Caco-2 (cell line): ENCODE results near the gene BCL2L14. TPM values are rescaled to one million over a fixed set of nuclear protein-coding genes. Genes with fewer than 3 reads are reported as not detected.

Experiments used
- BruUV-seq: library from RNA; stranded (reverse); fragments of 400-500 nt; replicated peaks from 2 replicates; lab custom pipeline; 2021; lab: Mats Ljungman, UMichigan
- CTCF ChIA-PET: fragments of 300-600 bp; sonication (Branson Sonifier 250); formaldehyde crosslinking; loops from one replicate; lab custom pipeline; 2022; ENCODE audit warnings: antibody characterized with exemption; lab: Charles Lee
- POLR2A ChIA-PET: fragments of 300-600 bp; sonication (Branson Sonifier 250); formaldehyde crosslinking; loops from one replicate; lab custom pipeline; 2022; ENCODE audit warnings: antibody characterized with exemption; lab: Charles Lee
- DNase-seq, 2 experiments: peaks; one replicate each; pipeline versions ENCODE4 v3.0.0 to v3.0.0-alpha.2; 2020 to 2022
- H3K27me3 ChIP-seq: replicated peaks from 2 replicates; pipeline ENCODE4 v1.6.0; 2011; ENCODE audit warnings: low read length; ENCODE audit not compliant: control insufficient read depth, insufficient read depth
- H3K36me3 ChIP-seq: 2 replicates; pipeline ENCODE4 v1.5.1; 2011; ENCODE audit warnings: low read length; ENCODE audit not compliant: control insufficient read depth, insufficient read depth
- H3K4me1 ChIP-seq: fragments of 250-450 bp; sonication (Bioruptor Pico); 2 replicates; pipeline ENCODE4 v1.5.1; 2020; ENCODE audit warnings: mild to moderate bottlenecking
- H3K4me3 ChIP-seq: 2 replicates; pipeline ENCODE4 v1.5.1; 2011; ENCODE audit warnings: low read depth, mild to moderate bottlenecking, control low read depth, low read length
- H3K9me3 ChIP-seq: fragments of 250-450 bp; sonication (Bioruptor Pico); 2 replicates; pipeline ENCODE4 v1.5.1; 2020; ENCODE audit warnings: mild to moderate bottlenecking, moderate library complexity
- H3K27ac Mint-ChIP-seq: one replicate; pipeline ENCODE4 v1.8.0; 2022; ENCODE audit warnings: mixed read lengths; ENCODE audit not compliant: unreplicated experiment
- H3K27me3 Mint-ChIP-seq: one replicate; pipeline ENCODE4 v1.8.0; 2022; ENCODE audit warnings: mixed read lengths; ENCODE audit not compliant: insufficient read depth, unreplicated experiment
- H3K36me3 Mint-ChIP-seq: one replicate; pipeline ENCODE4 v1.8.0; 2022; ENCODE audit warnings: mild to moderate bottlenecking, mixed read lengths; ENCODE audit not compliant: insufficient read depth, unreplicated experiment
- H3K4me1 Mint-ChIP-seq: one replicate; pipeline ENCODE4 v1.8.0; 2022; ENCODE audit warnings: low read depth, mixed read lengths; ENCODE audit not compliant: unreplicated experiment
- H3K4me3 Mint-ChIP-seq: one replicate; pipeline ENCODE4 v1.8.0; 2022; ENCODE audit warnings: mild to moderate bottlenecking, moderate library complexity, mixed read lengths; ENCODE audit not compliant: unreplicated experiment
- H3K9me3 Mint-ChIP-seq: one replicate; pipeline ENCODE4 v1.8.0; 2022; ENCODE audit warnings: mixed read lengths; ENCODE audit not compliant: unreplicated experiment
- intact Hi-C: fragments of 100-400 bp; cut with micrococcal nuclease; formaldehyde crosslinking; loops from one replicate; pipeline ENCODE4 v1.10.0; 2022; ENCODE audit not compliant: unreplicated experiment
- total RNA-seq: library from RNA; stranded (reverse); gene quantifications from 2 replicates; pipeline ENCODE4 v1.2.3, GENCODE V29; 2022
- TF ChIP-seq, protein P1 (sequence below), 2 experiments: fragments of 200-600 bp in 1 of 2; IDR thresholded peaks; 1 replicate in 1 of 2; 2 replicates in 1 of 2; pipeline versions ENCODE4 v1.5.1 to v1.8.0; 2011 to 2022; ENCODE audit warnings: antibody characterized with exemption in 1 of 2, control low read depth in 1 of 2, inconsistent platforms in 1 of 2, low read depth in 1 of 2, low read length in 1 of 2, mild to moderate bottlenecking in 1 of 2, moderate library complexity in 1 of 2; ENCODE audit not compliant: insufficient read depth in 1 of 2, severe bottlenecking in 1 of 2, unreplicated experiment in 1 of 2

Gene BCL2L14
- total RNA-seq, 1 experiment from 2014 or later = 5.9 TPM

GRCh38 chr12:12028668-12029402, 41.9 kb upstream of the BCL2L14 start:
- no peaks in the 10 kb centered on the region for H3K36me3 Mint-ChIP-seq
- ChIA-PET CTCF (no interaction called here), POLR2A (no interaction called here)
- Histone ChIP-seq H3K9me3 (0 out of 2 replicates have a peak, but pooled peaks cover 4% of the 10 kb centered on the region), H3K36me3 (no peaks in the 10 kb centered on the region), H3K4me3 (no peak overlapping the region), H3K27me3 (no peaks in the 10 kb centered on the region), H3K4me1 (peaks cover 11% of the 10 kb centered on the region)
- no peak overlapping the region for H3K4me3 Mint-ChIP-seq
- H3K27ac Mint-ChIP-seq = no peak overlapping the region
- H3K4me1 Mint-ChIP-seq = peaks cover 16% of the 10 kb centered on the region
- TF ChIP-seq, protein P1, sequence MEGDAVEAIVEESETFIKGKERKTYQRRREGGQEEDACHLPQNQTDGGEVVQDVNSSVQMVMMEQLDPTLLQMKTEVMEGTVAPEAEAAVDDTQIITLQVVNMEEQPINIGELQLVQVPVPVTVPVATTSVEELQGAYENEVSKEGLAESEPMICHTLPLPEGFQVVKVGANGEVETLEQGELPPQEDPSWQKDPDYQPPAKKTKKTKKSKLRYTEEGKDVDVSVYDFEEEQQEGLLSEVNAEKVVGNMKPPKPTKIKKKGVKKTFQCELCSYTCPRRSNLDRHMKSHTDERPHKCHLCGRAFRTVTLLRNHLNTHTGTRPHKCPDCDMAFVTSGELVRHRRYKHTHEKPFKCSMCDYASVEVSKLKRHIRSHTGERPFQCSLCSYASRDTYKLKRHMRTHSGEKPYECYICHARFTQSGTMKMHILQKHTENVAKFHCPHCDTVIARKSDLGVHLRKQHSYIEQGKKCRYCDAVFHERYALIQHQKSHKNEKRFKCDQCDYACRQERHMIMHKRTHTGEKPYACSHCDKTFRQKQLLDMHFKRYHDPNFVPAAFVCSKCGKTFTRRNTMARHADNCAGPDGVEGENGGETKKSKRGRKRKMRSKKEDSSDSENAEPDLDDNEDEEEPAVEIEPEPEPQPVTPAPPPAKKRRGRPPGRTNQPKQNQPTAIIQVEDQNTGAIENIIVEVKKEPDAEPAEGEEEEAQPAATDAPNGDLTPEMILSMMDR (IDR thresholded peaks at IDR 0.05; ENCODE audit: insufficient read depth in 1 of 2, low read depth in 1 of 2, low read length in 1 of 2, severe bottlenecking in 1 of 2, unreplicated experiment in 1 of 2) = no peak
- BruUV-seq = no TSS peak
- peaks cover 36% of the 10 kb centered on the region for H3K9me3 Mint-ChIP-seq
- H3K27me3 Mint-ChIP-seq = no peaks in the 10 kb centered on the region
- DNase-seq = no peak
- intact Hi-C loops = no loop called here

DNA sequence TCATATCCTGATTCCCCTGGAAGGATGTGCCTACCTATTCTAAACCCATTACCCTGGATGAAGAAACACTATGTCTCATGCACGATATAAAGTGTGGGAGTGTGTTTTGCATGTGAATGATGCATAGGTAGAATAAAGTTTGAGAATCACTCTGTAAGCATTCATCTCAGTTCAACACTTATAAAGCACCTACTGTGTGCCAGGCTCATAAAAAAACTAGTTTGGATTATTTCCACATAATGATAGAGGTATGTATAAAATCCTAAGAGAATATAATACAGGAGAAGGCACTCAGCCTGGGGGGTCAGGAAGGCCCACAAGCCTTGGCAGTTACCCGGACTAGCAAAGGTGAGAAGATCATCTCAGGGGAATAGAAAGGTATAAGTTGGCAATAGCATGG, 41.1 kb upstream of the BCL2L14 start:
- peaks cover 11% of the 10 kb centered on the region for H3K4me1 ChIP-seq
- no TSS peak for BruUV-seq
- H3K27me3 ChIP-seq = no peaks in the 10 kb centered on the region
- 0 out of 2 replicates have a peak, but pooled peaks cover 4% of the 10 kb centered on the region for H3K9me3 ChIP-seq
- Mint-ChIP-seq H3K4me3 (no peak overlapping the region), H3K9me3 (peaks cover 35% of the 10 kb centered on the region), H3K36me3 (no peaks in the 10 kb centered on the region), H3K4me1 (peaks cover 13% of the 10 kb centered on the region), H3K27ac (no peak overlapping the region), H3K27me3 (no peaks in the 10 kb centered on the region)
- intact Hi-C loops = loop anchor here (5.0 to 10.0 kb wide), 2 partner anchors 142 to 235 kb away; no protein-coding TSS in a partner anchor
- H3K36me3 ChIP-seq = no peaks in the 10 kb centered on the region
- H3K4me3 ChIP-seq = no peak overlapping the region
- DNase-seq = no peak
- CTCF ChIA-PET = no interaction called here
- TF ChIP-seq, protein P1 (IDR thresholded peaks at IDR 0.05; ENCODE audit: insufficient read depth in 1 of 2, low read depth in 1 of 2, low read length in 1 of 2, severe bottlenecking in 1 of 2, unreplicated experiment in 1 of 2) = no peak
- POLR2A ChIA-PET = no interaction called here

GRCh38 chr12:12032260-12032791, 38.4 kb upstream of the BCL2L14 start:
- H3K27ac Mint-ChIP-seq = no peak overlapping the region
- BruUV-seq = no TSS peak
- H3K4me3 Mint-ChIP-seq = peak overlapping the region; percentile 63
- H3K4me1 Mint-ChIP-seq = peaks cover 13% of the 10 kb centered on the region
- TF ChIP-seq, protein P1 (IDR thresholded peaks at IDR 0.05; ENCODE audit: insufficient read depth in 1 of 2, low read depth in 1 of 2, low read length in 1 of 2, severe bottlenecking in 1 of 2, unreplicated experiment in 1 of 2) = no peak
- DNase-seq = no peak
- no peak overlapping the region for H3K4me3 ChIP-seq
- no peaks in the 10 kb centered on the region; the same call in 1 of the 2 replicates for H3K9me3 ChIP-seq
- H3K27me3 ChIP-seq = no peaks in the 10 kb centered on the region
- ChIA-PET POLR2A (interaction anchor here (0.7 kb wide), 1 partner anchor 54 kb away, joined by 3 read pairs; no protein-coding TSS in a partner anchor), CTCF (interaction anchor here (0.6 to 2.6 kb wide), 9 partner anchors 19 to 477 kb away, joined by 3 to 45 read pairs (median 8); partner anchors contain the start of gene BCL2L14)
- intact Hi-C loops = loop anchor here (5.0 to 10.0 kb wide), 2 partner anchors 145 to 238 kb away; no protein-coding TSS in a partner anchor
- peaks cover 23% of the 10 kb centered on the region for H3K4me1 ChIP-seq
- no peaks in the 10 kb centered on the region for H3K36me3 Mint-ChIP-seq
- no peaks in the 10 kb centered on the region for H3K36me3 ChIP-seq
- no peaks in the 10 kb centered on the region for H3K27me3 Mint-ChIP-seq
- H3K9me3 Mint-ChIP-seq = peaks cover 8% of the 10 kb centered on the region
